ENCODE measurements around the gene ASPG. TPM values are rescaled to one million over a fixed set of nuclear protein-coding genes. Genes with fewer than 3 reads are reported as not detected.
A peak's percentile ranks its signal among the peaks of the same experiment; 100 is the strongest.

ASPG gene
- total RNA-seq, 2 donors from 2014 or later: not detected

- ATAC-seq (no peak), DNase-seq (ENCODE audit: low spot score) (peak; percentile 54)
- Mint-ChIP-seq H3K27ac (no peak overlapping the region), H3K9me3 (no peaks in the 10 kb centered on the region), H3K4me3 (no peak overlapping the region), H3K4me1 (ENCODE audit: low read depth in 2 of 2) (no peaks in the 10 kb centered on the region), H3K27me3 (peaks cover 6 to 14% of the 10 kb centered on the region in 2 donors), H3K36me3 (no peaks in the 10 kb centered on the region)
These were observed 32.0 kb downstream of the ASPG start for GRCh38 chr14:104117341-104118005.

GRCh38 chr14:104118006-104118844 is 32.7 kb downstream of the ASPG start:
- peak in 1 of 2 donors; percentile 11 for ATAC-seq
- peak; percentile 46 for DNase-seq (ENCODE audit: low spot score)
- no peak overlapping the region for H3K27ac Mint-ChIP-seq
- H3K27me3 Mint-ChIP-seq: peaks cover 8 to 18% of the 10 kb centered on the region in 2 donors
- no peaks in the 10 kb centered on the region for H3K9me3 Mint-ChIP-seq
- no peaks in the 10 kb centered on the region for H3K36me3 Mint-ChIP-seq
- no peak overlapping the region for H3K4me3 Mint-ChIP-seq
- H3K4me1 Mint-ChIP-seq (ENCODE audit: low read depth in 2 of 2): no peaks in the 10 kb centered on the region

GRCh38 chr14:104119119-104119487 is 33.6 kb downstream of the ASPG start:
- H3K9me3 Mint-ChIP-seq: peaks cover 4% of the 10 kb centered on the region
- no peak for DNase-seq (ENCODE audit: low spot score)
- peaks cover 7% of the 10 kb centered on the region for H3K36me3 Mint-ChIP-seq

DNA sequence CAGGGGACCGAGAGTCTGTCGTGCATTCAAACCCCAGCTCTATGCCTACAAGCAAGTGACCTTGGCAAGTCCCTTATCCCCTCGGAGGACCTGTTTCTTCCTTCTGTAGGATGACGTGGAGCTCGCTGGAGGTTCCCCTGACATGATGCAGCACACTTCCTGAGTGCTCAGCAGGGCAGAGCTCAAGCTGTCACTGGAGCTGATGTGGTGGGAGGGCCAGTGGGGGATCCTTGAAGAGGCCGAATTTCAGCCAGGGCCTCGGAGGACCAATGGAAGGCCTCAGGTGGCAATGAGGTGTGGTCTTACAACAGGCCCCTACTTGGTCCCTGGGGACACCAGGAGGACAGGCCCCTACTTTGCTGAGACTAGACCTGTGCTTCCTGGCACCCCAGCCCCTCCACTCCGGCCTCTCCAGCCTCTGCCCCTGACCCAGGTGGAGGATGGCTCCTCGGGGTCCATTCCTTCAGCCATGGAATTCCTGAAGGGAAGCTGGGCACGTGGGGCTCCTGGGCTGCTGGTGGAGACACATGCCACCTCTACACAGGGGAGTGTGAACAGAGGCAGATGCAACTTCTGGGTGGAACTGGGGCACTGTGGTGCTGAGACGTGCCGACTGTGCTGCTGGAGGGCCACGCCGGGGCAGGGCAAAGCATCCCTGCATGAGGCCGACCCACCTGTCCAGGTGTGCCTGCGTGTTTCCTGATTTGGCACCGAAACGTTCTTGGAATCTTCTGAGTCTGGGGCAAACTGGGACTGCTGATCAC is 34.2 kb downstream of the ASPG start:
- Mint-ChIP-seq H3K9me3 (peaks cover 4% of the 10 kb centered on the region), H3K4me3 (no peak overlapping the region), H3K36me3 (peaks cover 9% of the 10 kb centered on the region), H3K4me1 (ENCODE audit: low read depth in 2 of 2) (no peaks in the 10 kb centered on the region), H3K27ac (no peak overlapping the region), H3K27me3 (peaks cover 11 to 29% of the 10 kb centered on the region in 2 donors)
- ATAC-seq: no peak
- peak; percentile 44 for DNase-seq (ENCODE audit: low spot score)

More at GRCh38 chr14:104119119-104119487, 33.6 kb downstream of the ASPG start:
- Mint-ChIP-seq H3K4me1 (ENCODE audit: low read depth in 2 of 2) (no peaks in the 10 kb centered on the region), H3K27ac (no peak overlapping the region), H3K27me3 (peaks cover 11 to 25% of the 10 kb centered on the region in 2 donors), H3K4me3 (no peak overlapping the region)
- ATAC-seq: no peak

- peak; percentile 48 for DNase-seq (ENCODE audit: low spot score)
- peaks cover 6 to 34% of the 10 kb centered on the region in 2 donors for H3K27me3 Mint-ChIP-seq
- peaks cover 15% of the 10 kb centered on the region for H3K36me3 Mint-ChIP-seq
- H3K4me3 Mint-ChIP-seq: no peak overlapping the region
- no peak for ATAC-seq
- H3K9me3 Mint-ChIP-seq: peaks cover 7% of the 10 kb centered on the region
- H3K4me1 Mint-ChIP-seq (ENCODE audit: low read depth in 2 of 2): no peaks in the 10 kb centered on the region
- H3K27ac Mint-ChIP-seq: no peak overlapping the region
These were observed 34.8 kb downstream of the ASPG start for GRCh38 chr14:104120281-104120741.

GRCh38 chr14:104121142-104121541 is 35.6 kb downstream of the ASPG start:
- DNase-seq (ENCODE audit: low spot score): peak; percentile 29
- no peak for ATAC-seq
- Mint-ChIP-seq H3K4me1 (ENCODE audit: low read depth in 2 of 2) (no peaks in the 10 kb centered on the region), H3K27me3 (peaks cover 7 to 42% of the 10 kb centered on the region in 2 donors), H3K36me3 (peaks cover 16% of the 10 kb centered on the region), H3K4me3 (no peak overlapping the region), H3K27ac (no peak overlapping the region), H3K9me3 (peaks cover 7% of the 10 kb centered on the region)

GRCh38 chr14:104123879-104124278 is 38.4 kb downstream of the ASPG start:
- DNase-seq (ENCODE audit: low spot score) (no peak), ATAC-seq (no peak)
- Mint-ChIP-seq H3K4me3 (no peak overlapping the region), H3K4me1 (ENCODE audit: low read depth in 2 of 2) (no peaks in the 10 kb centered on the region), H3K27ac (no peak overlapping the region), H3K27me3 (peaks cover 17 to 59% of the 10 kb centered on the region in 2 donors), H3K36me3 (peaks cover 16% of the 10 kb centered on the region), H3K9me3 (peaks cover 7% of the 10 kb centered on the region)

GRCh38 chr14:104125011-104125410 is 39.5 kb downstream of the ASPG start:
- H3K27me3 Mint-ChIP-seq: peaks cover 19 to 71% of the 10 kb centered on the region in 2 donors

DNA sequence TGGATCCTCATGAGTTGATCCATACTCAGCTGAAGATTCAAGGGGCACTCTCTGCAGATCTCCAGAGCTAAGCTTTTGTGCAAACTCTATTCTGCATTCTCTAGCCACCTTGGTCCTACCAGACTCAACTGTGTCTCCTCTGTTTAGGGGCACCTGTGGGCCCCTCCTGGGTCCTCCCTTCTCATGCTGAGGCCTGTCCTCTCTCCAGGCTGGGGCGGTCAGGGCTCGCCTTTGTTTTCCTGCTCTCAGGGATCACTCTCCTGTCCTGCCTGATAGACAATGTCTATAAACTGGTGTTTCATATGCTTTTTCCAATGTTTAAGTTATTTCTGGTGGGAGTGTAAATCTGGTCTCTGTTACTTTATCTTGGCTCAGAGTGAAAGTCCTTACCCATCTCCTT is 41.3 kb downstream of the ASPG start:
- Mint-ChIP-seq H3K27ac (no peak overlapping the region), H3K27me3 (peaks cover 24 to 66% of the 10 kb centered on the region in 2 donors), H3K9me3 (peaks cover 10% of the 10 kb centered on the region), H3K4me3 (no peak overlapping the region), H3K4me1 (ENCODE audit: low read depth in 2 of 2) (no peaks in the 10 kb centered on the region), H3K36me3 (peaks cover 26% of the 10 kb centered on the region)
- DNase-seq (ENCODE audit: low spot score): no peak
- no peak for ATAC-seq

More at GRCh38 chr14:104125011-104125410, 39.5 kb downstream of the ASPG start:
- peaks cover 10% of the 10 kb centered on the region for H3K9me3 Mint-ChIP-seq
- H3K4me3 Mint-ChIP-seq: no peak overlapping the region
- DNase-seq (ENCODE audit: low spot score): no peak
- no peak overlapping the region for H3K27ac Mint-ChIP-seq
- ATAC-seq: no peak
- peaks cover 25% of the 10 kb centered on the region for H3K36me3 Mint-ChIP-seq
- H3K4me1 Mint-ChIP-seq (ENCODE audit: low read depth in 2 of 2): no peaks in the 10 kb centered on the region

DNA sequence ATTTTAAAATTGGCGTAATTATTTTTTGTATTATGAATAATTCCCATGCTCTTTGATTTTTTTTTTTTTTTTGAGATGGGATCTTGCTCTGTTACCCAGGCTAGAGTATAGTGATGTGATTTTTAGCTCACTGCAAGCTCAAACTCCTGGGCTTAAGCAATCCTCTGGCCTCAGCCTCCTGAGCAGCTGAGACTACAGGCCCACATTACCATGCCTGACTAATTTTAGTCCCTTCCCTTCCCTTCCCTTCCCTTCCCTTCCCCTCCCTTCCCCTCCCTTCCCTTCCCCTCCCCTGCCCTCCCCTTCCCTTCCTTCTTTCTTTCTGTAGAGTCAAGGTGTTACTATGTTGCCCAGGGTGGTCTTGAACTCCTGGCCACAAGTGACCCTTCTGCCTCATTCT is 43.5 kb downstream of the ASPG start:
- DNase-seq (ENCODE audit: low spot score): no peak
- H3K4me1 Mint-ChIP-seq (ENCODE audit: low read depth in 2 of 2): no peaks in the 10 kb centered on the region
- ATAC-seq: no peak
- peaks cover 26 to 55% of the 10 kb centered on the region in 2 donors for H3K27me3 Mint-ChIP-seq
- peaks cover 21% of the 10 kb centered on the region for H3K36me3 Mint-ChIP-seq
- H3K4me3 Mint-ChIP-seq: no peak overlapping the region
- H3K9me3 Mint-ChIP-seq: peaks cover 6% of the 10 kb centered on the region
- no peak overlapping the region for H3K27ac Mint-ChIP-seq

GRCh38 chr14:104129556-104129955 is 44.1 kb downstream of the ASPG start:
- peaks cover 17% of the 10 kb centered on the region for H3K36me3 Mint-ChIP-seq
- DNase-seq (ENCODE audit: low spot score): no peak
- peaks cover 6% of the 10 kb centered on the region for H3K9me3 Mint-ChIP-seq
- no peak overlapping the region for H3K4me3 Mint-ChIP-seq
- peaks cover 26 to 50% of the 10 kb centered on the region in 2 donors for H3K27me3 Mint-ChIP-seq
- no peak for ATAC-seq
- H3K27ac Mint-ChIP-seq: no peak overlapping the region
- no peaks in the 10 kb centered on the region for H3K4me1 Mint-ChIP-seq (ENCODE audit: low read depth in 2 of 2)

DNA sequence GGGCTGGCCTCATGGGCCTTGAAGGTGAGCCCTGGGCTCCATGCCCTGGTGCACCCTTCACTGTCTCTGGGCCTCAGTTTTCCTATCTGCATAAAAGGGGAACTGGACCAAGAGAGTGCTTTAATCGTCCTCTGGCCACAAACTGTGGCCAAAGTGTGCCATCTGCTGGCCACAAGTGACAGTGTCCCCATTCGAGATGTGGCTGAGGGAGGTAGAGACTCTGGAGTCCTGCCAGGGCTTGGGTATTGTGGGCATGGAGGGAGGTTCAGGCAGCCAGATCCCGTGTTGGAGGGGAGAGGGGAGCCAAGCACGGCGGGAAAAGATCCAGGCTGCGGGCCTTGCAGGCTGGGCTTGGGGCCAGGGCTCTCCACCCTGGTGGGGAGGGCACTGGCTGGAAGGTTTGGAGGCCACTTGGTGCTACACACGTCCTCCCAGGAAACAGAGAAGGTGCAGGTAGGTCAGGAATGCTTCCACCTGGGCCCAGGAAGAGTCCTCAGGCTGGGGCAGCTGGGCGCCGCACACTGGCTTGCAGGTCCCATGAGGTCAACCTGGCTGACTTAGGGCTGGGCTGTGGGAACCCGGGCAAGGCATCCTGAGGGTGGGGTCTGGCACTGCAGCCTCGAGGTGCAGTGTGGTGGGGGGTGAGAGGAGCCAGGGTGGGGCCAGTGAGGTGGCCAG is 45.6 kb downstream of the ASPG start:
- Mint-ChIP-seq H3K27me3 (peaks cover 32 to 47% of the 10 kb centered on the region in 2 donors), H3K4me3 (no peak overlapping the region), H3K9me3 (peaks cover 3% of the 10 kb centered on the region), H3K4me1 (ENCODE audit: low read depth in 2 of 2) (no peaks in the 10 kb centered on the region), H3K36me3 (peaks cover 10% of the 10 kb centered on the region), H3K27ac (no peak overlapping the region)
- DNase-seq (ENCODE audit: low spot score): peak; percentile 55
- ATAC-seq: no peak

All from natural killer cell treated with Interleukin-12 subunit alpha and Interleukin-12 subunit beta and Interleukin-15 and Interleukin-18, amount 100 ng/mL, for 72 hours (primary cell).